Measurements from ENCODE around the gene KRTAP12-1.

The KRTAP12-1 gene

GRCh38 chr21:44681861-44682579, at the start of gene KRTAP12-1:
Gene KRTAP12-1 (minus strand): TSS chr21:44682163. CDS start chr21:44682123, 40 bp downstream.
- no peak for DNase-seq (ENCODE audit: low read depth in 2 of 2)

GRCh38 chr21:44730951-44731579, 49.1 kb upstream of the KRTAP12-1 start:
- DNase-seq (ENCODE audit: low read depth in 2 of 2) = no peak

- no peak for DNase-seq (ENCODE audit: low read depth in 2 of 2)
Observed at GRCh38 chr21:44730028-44730395, 48.0 kb upstream of the KRTAP12-1 start.

- no peak for DNase-seq (ENCODE audit: low read depth in 2 of 2)
Observed at GRCh38 chr21:44729336-44730027, 47.5 kb upstream of the KRTAP12-1 start.

GRCh38 chr21:44728716-44729115, 46.8 kb upstream of the KRTAP12-1 start:
- no peak for DNase-seq (ENCODE audit: low read depth in 2 of 2)

- no peak for DNase-seq (ENCODE audit: low read depth in 2 of 2)
Observed at GRCh38 chr21:44727757-44728156, 45.8 kb upstream of the KRTAP12-1 start.

- no peak for DNase-seq (ENCODE audit: low read depth in 2 of 2)
Observed at GRCh38 chr21:44727321-44727720, 45.4 kb upstream of the KRTAP12-1 start.

GRCh38 chr21:44726826-44727225, 44.9 kb upstream of the KRTAP12-1 start:
- DNase-seq (ENCODE audit: low read depth in 2 of 2) = no peak

GRCh38 chr21:44724926-44725325, 43.0 kb upstream of the KRTAP12-1 start:
- no peak for DNase-seq (ENCODE audit: low read depth in 2 of 2)

GRCh38 chr21:44724196-44724595, 42.2 kb upstream of the KRTAP12-1 start:
- DNase-seq (ENCODE audit: low read depth in 2 of 2) = no peak

GRCh38 chr21:44723177-44724131, 41.5 kb upstream of the KRTAP12-1 start:
- DNase-seq (ENCODE audit: low read depth in 2 of 2) = no peak

GRCh38 chr21:44722731-44723130, 40.8 kb upstream of the KRTAP12-1 start:
- no peak for DNase-seq (ENCODE audit: low read depth in 2 of 2)

GRCh38 chr21:44720170-44720569, 38.2 kb upstream of the KRTAP12-1 start:
- no peak for DNase-seq (ENCODE audit: low read depth in 2 of 2)

- DNase-seq (ENCODE audit: low read depth in 2 of 2) = no peak
Observed at GRCh38 chr21:44718571-44718970, 36.6 kb upstream of the KRTAP12-1 start.

- DNase-seq (ENCODE audit: low read depth in 2 of 2) = no peak
Observed at GRCh38 chr21:44718093-44718492, 36.1 kb upstream of the KRTAP12-1 start.

- no peak for DNase-seq (ENCODE audit: low read depth in 2 of 2)
Observed at GRCh38 chr21:44716984-44717383, 35.0 kb upstream of the KRTAP12-1 start.

GRCh38 chr21:44714905-44715304, 32.9 kb upstream of the KRTAP12-1 start:
- no peak for DNase-seq (ENCODE audit: low read depth in 2 of 2)

- DNase-seq (ENCODE audit: low read depth in 2 of 2) = no peak
Observed at GRCh38 chr21:44713846-44714245, 31.9 kb upstream of the KRTAP12-1 start.

GRCh38 chr21:44713130-44713529, 31.2 kb upstream of the KRTAP12-1 start:
- no peak for DNase-seq (ENCODE audit: low read depth in 2 of 2)

- no peak for DNase-seq (ENCODE audit: low read depth in 2 of 2)
Observed at GRCh38 chr21:44712203-44713028, 30.5 kb upstream of the KRTAP12-1 start.
